ENCODE measurements around the gene ETF1.

ETF1 gene

GRCh38 chr5:138464008-138464387 is 79.0 kb downstream of the ETF1 start:
- peak; percentile 40 for TF ChIP-seq CTCF (IDR thresholded peaks at IDR 0.05; ENCODE audit: extremely low read depth, missing control alignments)
- DNase-seq (ENCODE audit: low spot score): peak; percentile 95

DNA sequence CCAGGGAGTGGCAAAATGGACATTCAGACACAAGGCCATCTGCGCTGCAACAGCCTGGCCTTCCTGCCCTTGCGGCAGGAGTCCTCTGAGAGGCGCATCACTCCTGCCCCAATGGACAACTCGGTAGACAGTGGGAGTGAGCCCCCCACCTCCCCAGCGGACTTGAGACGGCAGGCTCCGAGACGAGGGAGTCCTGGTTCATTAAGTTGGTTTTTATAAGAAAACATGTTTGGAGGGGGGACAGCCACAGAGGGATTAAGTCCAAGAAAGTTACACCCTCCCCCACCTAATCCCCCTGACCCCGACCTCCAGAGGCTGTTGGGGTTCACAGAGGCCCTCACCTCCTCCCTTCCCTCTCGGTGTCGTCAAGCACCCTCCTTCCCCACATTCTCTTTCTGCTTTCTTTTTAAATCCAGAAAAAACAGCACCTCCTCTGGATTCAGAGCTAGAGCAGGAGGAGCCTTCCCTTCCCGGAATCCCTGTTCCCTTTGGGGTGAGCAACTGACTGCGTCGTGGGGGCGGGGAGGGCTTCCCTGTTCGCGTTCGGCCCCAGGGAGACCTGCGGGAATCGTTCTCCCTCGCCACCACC is 79.5 kb downstream of the ETF1 start:
- no peak for TF ChIP-seq CTCF (IDR thresholded peaks at IDR 0.05; ENCODE audit: extremely low read depth, missing control alignments)
- DNase-seq (ENCODE audit: low spot score): no peak

DNA sequence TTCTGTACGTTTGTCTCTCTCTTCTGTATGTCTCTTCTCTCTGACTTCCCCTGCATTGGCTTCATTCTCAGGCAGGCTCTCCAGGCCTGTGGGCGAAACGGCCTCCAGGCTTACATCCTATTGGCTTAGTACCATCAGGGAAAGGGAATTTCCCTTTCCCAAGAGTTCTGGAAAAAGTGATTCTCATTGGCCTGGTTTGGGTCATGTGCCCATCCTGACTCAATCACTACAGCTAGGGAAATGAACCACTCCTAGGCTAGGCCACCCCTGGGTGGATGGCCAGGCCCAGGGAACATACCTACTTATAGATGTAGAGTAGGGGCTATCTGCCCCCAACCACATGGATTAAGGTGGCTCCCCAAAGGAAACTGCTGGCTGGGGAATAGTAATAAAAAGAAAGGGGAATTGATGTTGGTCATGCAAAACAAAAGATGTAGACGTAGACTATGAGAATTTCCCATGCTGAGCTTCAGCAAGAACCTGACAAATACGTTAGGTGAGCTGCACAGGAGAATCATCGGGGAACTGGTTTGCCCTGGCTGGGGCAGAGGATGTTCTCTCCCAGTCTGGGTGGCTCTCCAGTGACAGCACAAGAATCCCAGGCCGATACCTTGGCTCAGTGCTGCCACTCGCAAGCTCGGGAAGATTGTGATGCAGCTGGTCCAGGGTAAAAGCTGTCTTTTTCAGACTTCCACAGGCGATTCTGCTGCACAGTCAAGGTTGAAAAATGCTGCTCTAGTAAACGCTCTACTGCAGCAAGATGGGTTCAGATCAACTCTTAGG is 81.5 kb downstream of the ETF1 start:
- DNase-seq (ENCODE audit: low spot score): no peak
- TF ChIP-seq CTCF (IDR thresholded peaks at IDR 0.05; ENCODE audit: extremely low read depth, missing control alignments): no peak

- TF ChIP-seq CTCF (IDR thresholded peaks at IDR 0.05; ENCODE audit: extremely low read depth, missing control alignments): no peak
- DNase-seq (ENCODE audit: low spot score): no peak
These were observed 82.9 kb downstream of the ETF1 start for GRCh38 chr5:138460032-138460693.

DNA sequence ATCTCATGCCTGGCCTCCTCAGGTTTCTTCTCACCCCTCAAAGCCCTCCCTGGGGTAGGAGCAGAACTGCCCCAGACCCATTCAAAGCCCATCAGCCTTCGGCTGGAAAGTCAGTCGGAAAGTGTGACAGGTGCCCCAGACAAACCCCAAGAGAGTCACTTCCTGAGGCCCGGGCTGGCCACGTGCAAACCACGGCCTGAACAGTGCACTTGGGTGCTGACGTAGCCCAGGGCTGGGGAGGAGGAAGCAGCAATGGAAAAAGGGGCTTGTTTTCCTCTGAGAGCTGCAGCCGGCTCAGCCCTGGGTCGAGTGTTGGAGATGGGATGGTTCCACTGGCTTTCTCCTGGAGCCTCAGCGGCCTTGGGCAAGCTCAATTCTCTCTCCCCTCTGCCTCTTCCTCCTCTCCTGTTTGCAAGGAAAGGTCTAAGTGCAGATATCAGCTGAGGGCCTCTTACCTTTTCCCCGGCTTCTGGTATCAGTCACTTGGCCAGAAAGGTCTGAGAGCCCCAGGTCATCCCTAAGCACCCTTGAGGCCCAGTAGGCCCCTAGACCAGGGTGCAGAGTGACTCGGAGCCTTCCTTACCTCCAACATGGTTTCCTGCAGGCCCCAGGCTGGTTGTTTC is 83.6 kb downstream of the ETF1 start:
- DNase-seq (ENCODE audit: low spot score): peak; percentile 75

DNA sequence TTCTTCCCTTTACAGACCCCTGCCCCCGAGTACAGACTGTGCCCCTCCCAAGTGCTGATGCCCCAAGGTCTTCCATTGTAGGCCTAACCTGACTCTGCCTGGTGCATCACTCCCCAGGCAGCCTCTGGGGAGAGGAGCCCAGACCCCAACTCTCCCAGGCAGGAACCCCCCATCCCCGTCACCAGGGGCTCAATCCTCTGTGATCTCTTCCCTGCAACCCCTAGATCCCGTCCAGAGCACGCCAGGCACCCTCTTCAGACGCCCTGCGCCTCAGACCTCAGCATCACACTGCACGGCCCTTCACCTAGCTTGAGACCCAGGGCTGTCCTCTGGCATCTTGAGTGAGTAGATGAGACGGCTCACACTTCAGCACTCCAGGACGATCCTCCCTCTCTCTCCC is 84.2 kb downstream of the ETF1 start:
- DNase-seq (ENCODE audit: low spot score): no peak
- TF ChIP-seq CTCF (IDR thresholded peaks at IDR 0.05; ENCODE audit: extremely low read depth, missing control alignments): no peak

More for the DNA sequence above, 83.6 kb downstream of the ETF1 start:
- no peak for TF ChIP-seq CTCF (IDR thresholded peaks at IDR 0.05; ENCODE audit: extremely low read depth, missing control alignments)

GRCh38 chr5:138458384-138458783 is 84.7 kb downstream of the ETF1 start:
- DNase-seq (ENCODE audit: low spot score): no peak
- TF ChIP-seq CTCF (IDR thresholded peaks at IDR 0.05; ENCODE audit: extremely low read depth, missing control alignments): no peak
